Measurements from ENCODE around the gene GOLGA3. TPM values are rescaled to one million over a fixed set of nuclear protein-coding genes. Genes with fewer than 3 reads are reported as not detected.
A peak's percentile ranks its signal among the peaks of the same experiment; 100 is the strongest.

GOLGA3 gene
- total RNA-seq, 1 donor = 127 TPM

DNA sequence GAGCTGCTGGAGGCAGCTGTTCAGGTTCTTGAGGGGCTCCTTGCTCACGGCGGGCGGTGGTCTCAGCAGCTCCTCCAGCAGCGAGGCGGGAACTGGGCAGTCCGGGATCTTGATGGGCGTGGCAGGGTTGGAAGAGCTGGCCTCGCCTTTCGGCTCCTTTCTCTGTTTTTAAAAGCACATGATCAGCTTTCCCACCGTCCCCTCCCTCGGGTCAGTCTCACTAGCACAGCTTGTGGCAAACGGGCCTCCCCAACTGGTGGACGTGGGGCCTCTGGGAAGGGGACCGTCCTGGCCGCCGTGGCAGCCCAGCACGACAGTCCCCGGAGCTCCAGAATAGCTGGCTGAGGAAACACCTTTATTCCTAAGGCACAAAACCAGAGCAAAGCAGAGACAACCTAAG, 54.5 kb downstream of the GOLGA3 start:
- no peak overlapping the region for H3K27ac ChIP-seq (ENCODE audit: low read depth, low read length)
- DNase-seq (ENCODE audit: insufficient read length, low spot score, missing footprints) = peak; percentile 57
- no peak overlapping the region for H3K4me3 ChIP-seq (ENCODE audit: insufficient read depth, low read length)
- H4K20me1 ChIP-seq (ENCODE audit: insufficient read depth, low read length) = peaks cover 31% of the 10 kb centered on the region
- H3K9me3 ChIP-seq (ENCODE audit: low read depth, low read length) = no peaks in the 10 kb centered on the region
- no peaks in the 10 kb centered on the region for H3K27me3 ChIP-seq (ENCODE audit: insufficient read depth, low read length)
- no peak overlapping the region for H3K4me2 ChIP-seq (ENCODE audit: insufficient read depth, low read length)
- H3K79me2 ChIP-seq (ENCODE audit: insufficient read depth, low read length) = peaks cover 9% of the 10 kb centered on the region
- H2AFZ ChIP-seq (ENCODE audit: low read length) = no peak overlapping the region
- H3K36me3 ChIP-seq (ENCODE audit: insufficient read depth, low read length) = peaks cover 87% of the 10 kb centered on the region
- TF ChIP-seq, protein P1, sequence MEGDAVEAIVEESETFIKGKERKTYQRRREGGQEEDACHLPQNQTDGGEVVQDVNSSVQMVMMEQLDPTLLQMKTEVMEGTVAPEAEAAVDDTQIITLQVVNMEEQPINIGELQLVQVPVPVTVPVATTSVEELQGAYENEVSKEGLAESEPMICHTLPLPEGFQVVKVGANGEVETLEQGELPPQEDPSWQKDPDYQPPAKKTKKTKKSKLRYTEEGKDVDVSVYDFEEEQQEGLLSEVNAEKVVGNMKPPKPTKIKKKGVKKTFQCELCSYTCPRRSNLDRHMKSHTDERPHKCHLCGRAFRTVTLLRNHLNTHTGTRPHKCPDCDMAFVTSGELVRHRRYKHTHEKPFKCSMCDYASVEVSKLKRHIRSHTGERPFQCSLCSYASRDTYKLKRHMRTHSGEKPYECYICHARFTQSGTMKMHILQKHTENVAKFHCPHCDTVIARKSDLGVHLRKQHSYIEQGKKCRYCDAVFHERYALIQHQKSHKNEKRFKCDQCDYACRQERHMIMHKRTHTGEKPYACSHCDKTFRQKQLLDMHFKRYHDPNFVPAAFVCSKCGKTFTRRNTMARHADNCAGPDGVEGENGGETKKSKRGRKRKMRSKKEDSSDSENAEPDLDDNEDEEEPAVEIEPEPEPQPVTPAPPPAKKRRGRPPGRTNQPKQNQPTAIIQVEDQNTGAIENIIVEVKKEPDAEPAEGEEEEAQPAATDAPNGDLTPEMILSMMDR (IDR thresholded peaks at IDR 0.05; ENCODE audit: extremely low read depth, low read depth, low read length) = no peak
- H3K4me1 ChIP-seq (ENCODE audit: insufficient read depth, low read length) = peaks cover under 1% of the 10 kb centered on the region

DNA sequence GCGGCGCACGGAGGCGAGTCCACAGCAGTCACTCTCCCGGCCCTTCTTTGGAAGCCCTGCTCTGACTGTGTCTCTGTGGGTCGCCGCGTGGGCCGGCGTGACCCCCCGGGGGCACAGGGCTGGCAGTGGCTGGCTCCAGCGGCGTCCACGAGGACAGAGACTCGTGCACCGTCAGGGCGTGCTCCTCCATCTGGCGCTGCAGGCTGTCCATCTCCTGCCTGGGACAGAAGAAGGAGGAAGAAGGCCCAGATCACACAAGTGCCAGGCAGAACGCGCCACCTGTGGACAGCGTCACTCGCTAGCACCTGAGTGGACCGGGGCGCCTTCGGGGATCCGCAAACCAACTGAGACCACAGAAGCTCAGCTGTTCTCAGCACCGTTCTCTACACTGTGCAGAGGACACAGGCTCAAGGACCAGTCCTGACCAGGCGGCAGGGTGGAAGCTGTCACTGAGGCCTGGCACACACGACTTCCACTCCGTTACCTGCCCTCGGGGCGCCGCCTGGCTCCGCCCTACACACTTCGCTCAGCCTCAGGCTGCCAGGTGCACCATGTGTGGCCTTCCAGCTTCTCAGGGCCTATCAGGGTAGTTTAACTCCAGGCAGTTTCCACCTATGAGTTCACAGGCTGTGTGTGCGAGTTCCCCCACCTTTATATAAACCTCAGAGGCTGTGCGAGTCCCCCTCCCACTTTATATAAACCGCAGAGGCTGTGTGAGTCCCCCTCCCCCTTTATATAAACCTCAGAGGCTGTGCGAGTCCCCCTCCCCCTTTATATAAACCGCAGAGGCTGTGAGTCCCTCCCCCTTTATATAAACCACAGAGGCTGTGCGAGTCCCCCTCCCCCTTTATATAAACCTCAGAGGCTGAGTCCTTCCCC, 55.4 kb downstream of the GOLGA3 start:
- Histone ChIP-seq H2AFZ (ENCODE audit: low read length) (no peak overlapping the region), H3K4me1 (ENCODE audit: insufficient read depth, low read length) (peaks cover 5% of the 10 kb centered on the region), H3K27me3 (ENCODE audit: insufficient read depth, low read length) (no peaks in the 10 kb centered on the region), H3K4me2 (ENCODE audit: insufficient read depth, low read length) (no peak overlapping the region), H3K79me2 (ENCODE audit: insufficient read depth, low read length) (peaks cover 9% of the 10 kb centered on the region), H3K27ac (ENCODE audit: low read depth, low read length) (no peak overlapping the region), H3K4me3 (ENCODE audit: insufficient read depth, low read length) (no peak overlapping the region), H3K9me3 (ENCODE audit: low read depth, low read length) (no peaks in the 10 kb centered on the region), H4K20me1 (ENCODE audit: insufficient read depth, low read length) (peaks cover 34% of the 10 kb centered on the region), H3K36me3 (ENCODE audit: insufficient read depth, low read length) (peaks cover 84% of the 10 kb centered on the region)
- DNase-seq (ENCODE audit: insufficient read length, low spot score, missing footprints) = peak; percentile 64
- TF ChIP-seq, protein P1 (IDR thresholded peaks at IDR 0.05; ENCODE audit: extremely low read depth, low read depth, low read length) = no peak

DNA sequence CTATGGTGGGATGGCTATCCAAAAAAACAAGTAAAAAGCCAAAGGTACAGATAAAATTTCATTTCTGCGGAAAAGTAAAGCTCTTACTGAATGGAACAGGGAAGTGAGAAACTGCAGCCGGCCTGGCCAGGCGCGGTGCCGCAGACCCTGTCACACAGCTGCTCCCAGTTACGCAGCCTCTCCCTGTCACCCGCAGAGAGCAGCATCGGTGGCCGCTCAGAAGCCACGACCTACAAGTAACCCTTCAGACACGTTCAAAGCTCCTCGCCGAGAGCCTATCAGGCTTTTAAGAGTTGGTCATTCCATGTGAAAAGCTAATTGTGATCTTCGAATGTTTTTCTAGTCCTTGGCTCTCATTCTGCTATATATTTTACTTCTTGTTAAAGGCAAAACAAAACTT, 56.1 kb downstream of the GOLGA3 start:
- TF ChIP-seq, protein P1 (IDR thresholded peaks at IDR 0.05; ENCODE audit: extremely low read depth, low read depth, low read length) = no peak
- Histone ChIP-seq H4K20me1 (ENCODE audit: insufficient read depth, low read length) (peaks cover 37% of the 10 kb centered on the region), H3K36me3 (ENCODE audit: insufficient read depth, low read length) (peaks cover 79% of the 10 kb centered on the region)

DNA sequence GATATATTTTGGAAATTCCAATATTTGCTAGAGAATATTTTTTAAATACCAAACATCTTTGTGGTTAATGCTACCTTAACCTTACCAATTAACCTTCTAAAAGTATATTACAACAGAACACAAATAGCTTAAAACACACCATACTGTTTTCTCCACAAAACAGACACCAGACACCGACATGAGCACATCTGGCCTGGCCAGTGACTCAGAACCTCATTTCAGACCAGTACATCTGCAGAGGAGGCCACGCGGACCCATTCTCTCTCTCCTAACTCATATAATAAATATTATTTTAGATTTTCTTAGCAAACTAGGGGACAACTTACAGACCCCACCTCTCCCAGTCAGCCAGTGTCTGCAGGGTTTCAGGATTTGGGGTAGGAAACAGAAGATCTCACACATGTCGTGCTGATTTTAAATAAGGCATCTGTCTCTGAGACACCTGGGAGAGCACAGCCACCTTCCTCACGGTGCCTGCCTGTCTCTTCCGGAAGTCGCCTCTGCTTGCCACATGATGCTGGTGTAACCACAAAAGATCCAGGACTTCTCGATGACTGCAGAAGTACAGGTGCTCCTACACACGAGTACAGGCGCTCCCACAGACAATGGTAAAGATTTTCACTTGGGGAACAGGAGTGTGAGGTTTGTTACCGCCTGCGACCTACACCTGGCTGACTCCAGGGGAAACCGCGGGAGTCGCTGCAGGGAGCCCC, 57.4 kb downstream of the GOLGA3 start:
- no peak overlapping the region for H3K27ac ChIP-seq (ENCODE audit: low read depth, low read length)
- H3K79me2 ChIP-seq (ENCODE audit: insufficient read depth, low read length) = peaks cover 5% of the 10 kb centered on the region
- no peak overlapping the region for H2AFZ ChIP-seq (ENCODE audit: low read length)
- H3K4me2 ChIP-seq (ENCODE audit: insufficient read depth, low read length) = no peak overlapping the region
- no peaks in the 10 kb centered on the region for H3K9me3 ChIP-seq (ENCODE audit: low read depth, low read length)
- no peaks in the 10 kb centered on the region for H3K27me3 ChIP-seq (ENCODE audit: insufficient read depth, low read length)
- no peak overlapping the region for H3K4me3 ChIP-seq (ENCODE audit: insufficient read depth, low read length)
- TF ChIP-seq, protein P1 (IDR thresholded peaks at IDR 0.05; ENCODE audit: extremely low read depth, low read depth, low read length) = no peak
- H3K36me3 ChIP-seq (ENCODE audit: insufficient read depth, low read length) = peaks cover 66% of the 10 kb centered on the region
- peaks cover 26% of the 10 kb centered on the region for H4K20me1 ChIP-seq (ENCODE audit: insufficient read depth, low read length)
- DNase-seq (ENCODE audit: insufficient read length, low spot score, missing footprints) = peak; percentile 88
- H3K4me1 ChIP-seq (ENCODE audit: insufficient read depth, low read length) = peaks cover 11% of the 10 kb centered on the region

More for the DNA sequence above, 56.1 kb downstream of the GOLGA3 start:
- H3K4me1 ChIP-seq (ENCODE audit: insufficient read depth, low read length) = peaks cover 5% of the 10 kb centered on the region
- DNase-seq (ENCODE audit: insufficient read length, low spot score, missing footprints) = peak; percentile 85
- H2AFZ ChIP-seq (ENCODE audit: low read length) = no peak overlapping the region
- no peak overlapping the region for H3K4me3 ChIP-seq (ENCODE audit: insufficient read depth, low read length)
- H3K9me3 ChIP-seq (ENCODE audit: low read depth, low read length) = no peaks in the 10 kb centered on the region
- H3K27me3 ChIP-seq (ENCODE audit: insufficient read depth, low read length) = no peaks in the 10 kb centered on the region
- no peak overlapping the region for H3K4me2 ChIP-seq (ENCODE audit: insufficient read depth, low read length)
- no peak overlapping the region for H3K27ac ChIP-seq (ENCODE audit: low read depth, low read length)
- H3K79me2 ChIP-seq (ENCODE audit: insufficient read depth, low read length) = peaks cover 7% of the 10 kb centered on the region
